SK-N-SH treated with all-trans-retinoic acid at 6 μM for 48 hours (cell line): Measurements from ENCODE around the gene PAFAH1B1.
"Not testable (repeated sequence)": the region's sequence is repeated elsewhere in the genome, so short reads cannot be mapped to it uniquely, and the experiment has no call there.

ENCODE experiments used
- ATAC-seq: fragments of 200-7000 bp; cut with Tn5 transposase; 3 replicates; pipeline ENCODE4 v1.9.1; 2020; ENCODE audit warnings: mild to moderate bottlenecking, moderate library complexity
- ARNTL ChIP-seq: fragments of 450-650 bp; formaldehyde crosslinking; IDR thresholded peaks from 2 replicates; pipeline ENCODE4 v1.5.0; 2020; ENCODE audit warnings: low read depth, mild to moderate bottlenecking, moderate library complexity, borderline replicate concordance
- CSDC2 ChIP-seq: fragments of 250-450 bp; sonication (Bioruptor Pico); IDR thresholded peaks from 2 replicates; pipeline ENCODE4 v1.5.0; 2020; ENCODE audit warnings: mild to moderate bottlenecking, moderate library complexity
- ESRRG ChIP-seq: fragments of 250-450 bp; sonication (Bioruptor Pico); IDR thresholded peaks from 2 replicates; pipeline ENCODE4 v1.6.1; 2021; ENCODE audit warnings: mild to moderate bottlenecking
- GLIS3 ChIP-seq: fragments of 250-450 bp; sonication (Bioruptor Pico); IDR thresholded peaks from 2 replicates; pipeline ENCODE4 v1.5.0; 2020; ENCODE audit warnings: mild to moderate bottlenecking, moderate library complexity
- ISL1 ChIP-seq: fragments of 250-450 bp; sonication (Bioruptor Pico); IDR thresholded peaks from 2 replicates; pipeline ENCODE4 v2.1.2; 2022; ENCODE audit warnings: mild to moderate bottlenecking, moderate library complexity
- OSR1 ChIP-seq: fragments of 250-450 bp; sonication (Bioruptor Pico); IDR thresholded peaks from 2 replicates; pipeline ENCODE4 v1.8.0; 2022; ENCODE audit warnings: moderate library complexity, mild to moderate bottlenecking, inconsistent platforms
- PPARA ChIP-seq: fragments of 250-450 bp; sonication (Bioruptor Pico); IDR thresholded peaks from 2 replicates; pipeline ENCODE4 v1.5.0; 2020; ENCODE audit warnings: mild to moderate bottlenecking, borderline replicate concordance
- RARB ChIP-seq: fragments of 250-450 bp; sonication (Bioruptor Pico); IDR thresholded peaks from 2 replicates; pipeline ENCODE4 v1.8.0; 2021; ENCODE audit warnings: mild to moderate bottlenecking, moderate library complexity
- SNAI2 ChIP-seq: fragments of 250-450 bp; sonication (Bioruptor Pico); IDR thresholded peaks from 2 replicates; pipeline ENCODE4 v1.5.0; 2020; ENCODE audit warnings: mild to moderate bottlenecking, moderate library complexity
- TCF4 ChIP-seq: fragments of 250-450 bp; sonication (Bioruptor Pico); IDR thresholded peaks from 2 replicates; pipeline ENCODE4 v1.8.0; 2021; ENCODE audit warnings: mild to moderate bottlenecking, moderate library complexity, borderline replicate concordance
- TOX ChIP-seq: fragments of 250-450 bp; sonication (Bioruptor Pico); IDR thresholded peaks from 2 replicates; pipeline ENCODE4 v1.8.0; 2021; ENCODE audit warnings: mild to moderate bottlenecking, moderate library complexity, borderline replicate concordance
- ZC3H10 ChIP-seq: fragments of 250-450 bp; sonication (Bioruptor Pico); IDR thresholded peaks from 2 replicates; pipeline ENCODE4 v1.5.1; 2021; ENCODE audit warnings: mild to moderate bottlenecking, moderate library complexity
- ZFP3 ChIP-seq: fragments of 250-450 bp; sonication (Bioruptor Pico); IDR thresholded peaks from 2 replicates; pipeline ENCODE4 v1.5.0; 2020; ENCODE audit warnings: mild to moderate bottlenecking, moderate library complexity
- ZFP30 ChIP-seq: fragments of 450-650 bp; formaldehyde crosslinking; IDR thresholded peaks from 2 replicates; pipeline ENCODE4 v1.5.0; 2022; ENCODE audit warnings: mild to moderate bottlenecking, moderate library complexity
- ZNF565 ChIP-seq: fragments of 450-650 bp; formaldehyde crosslinking; conservative IDR thresholded peaks from 2 replicates; pipeline ENCODE4 v1.5.0; 2020; ENCODE audit warnings: low read depth, mild to moderate bottlenecking, moderate library complexity
- ZNF70 ChIP-seq: fragments of 450-650 bp; formaldehyde crosslinking; IDR thresholded peaks from 2 replicates; pipeline ENCODE4 v1.5.0; 2020; ENCODE audit warnings: mild to moderate bottlenecking, moderate library complexity
- ZNF8 ChIP-seq: fragments of 450-650 bp; formaldehyde crosslinking; IDR thresholded peaks from 2 replicates; pipeline ENCODE4 v1.5.0; 2020; ENCODE audit warnings: mild to moderate bottlenecking, moderate library complexity
- TF ChIP-seq, protein P1 (sequence below): fragments of 250-450 bp; sonication (Bioruptor Pico); IDR thresholded peaks from 2 replicates; pipeline ENCODE4 v1.8.0; 2020; ENCODE audit warnings: mild to moderate bottlenecking, moderate library complexity, borderline replicate concordance
- TF ChIP-seq, protein P2 (sequence below): fragments of 250-450 bp; sonication (Bioruptor Pico); IDR thresholded peaks from 2 replicates; pipeline ENCODE4 v1.5.0; 2020; ENCODE audit warnings: mild to moderate bottlenecking, moderate library complexity
- TF ChIP-seq, protein P3 (sequence below): fragments of 250-450 bp; sonication (Bioruptor Pico); IDR thresholded peaks from 2 replicates; pipeline ENCODE4 v1.8.0; 2021; ENCODE audit warnings: low read depth, mild to moderate bottlenecking, moderate library complexity, borderline replicate concordance
- TF ChIP-seq, protein P4 (sequence below): fragments of 250-450 bp; sonication (Bioruptor Pico); IDR thresholded peaks from 2 replicates; pipeline ENCODE4 v1.5.1; 2021; ENCODE audit warnings: mild to moderate bottlenecking, moderate library complexity
- TF ChIP-seq, protein P5 (sequence below): fragments of 250-450 bp; sonication (Bioruptor Pico); IDR thresholded peaks from 2 replicates; pipeline ENCODE4 v1.5.1; 2020; ENCODE audit warnings: low read depth, mild to moderate bottlenecking, moderate library complexity

PAFAH1B1 gene

DNA sequence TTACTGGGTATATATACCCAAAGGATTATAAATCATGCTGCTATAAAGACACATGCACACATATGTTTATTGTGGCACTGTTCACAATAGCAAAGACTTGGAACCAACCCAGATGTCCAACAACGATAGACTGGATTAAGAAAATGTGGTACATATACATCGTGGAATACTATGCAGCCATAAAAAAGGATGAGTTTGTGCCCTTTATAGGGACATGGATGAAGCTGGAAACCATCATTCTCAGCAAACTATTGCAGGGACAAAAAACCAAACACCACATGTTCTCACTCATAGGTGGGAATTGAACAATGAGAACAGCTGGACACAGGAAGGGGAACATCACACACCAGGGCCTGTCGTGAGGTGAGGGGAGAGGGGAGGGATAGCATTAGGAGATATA is 59.5 kb downstream of the PAFAH1B1 start:
- ATAC-seq, result not testable (repeated sequence)
- peak; percentile 86 for TF ChIP-seq ZNF8 (CRISPR knock-in tag)

DNA sequence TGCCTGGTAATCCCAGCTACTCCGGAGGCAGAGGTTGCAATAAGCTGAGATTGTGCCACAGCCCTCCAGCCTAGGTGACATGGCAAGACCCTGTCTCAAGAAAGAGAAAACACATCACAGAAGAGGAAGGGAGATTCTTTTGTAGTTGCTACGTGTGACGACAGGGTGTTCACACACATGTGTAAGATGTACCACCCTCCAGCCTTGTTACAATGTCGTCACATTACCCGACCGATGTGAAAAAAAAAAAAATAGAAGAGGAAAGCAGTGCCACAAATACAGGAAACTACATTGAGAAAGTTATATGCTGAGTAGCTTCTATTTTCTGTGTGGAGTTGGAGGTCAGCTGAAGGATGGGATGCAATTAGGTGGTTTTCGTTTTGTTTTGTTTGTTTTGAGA is 62.1 kb downstream of the PAFAH1B1 start:
- no peak for TF ChIP-seq ZNF70
- TF ChIP-seq GLIS3 (CRISPR knock-in tag), result no peak
- TF ChIP-seq CSDC2 (CRISPR knock-in tag), result no peak
- TF ChIP-seq ZNF8 (CRISPR knock-in tag), result no peak
- no peak for TF ChIP-seq ZNF565 (CRISPR knock-in tag)
- TF ChIP-seq ARNTL, result no peak
- no peak for TF ChIP-seq ZC3H10 (CRISPR knock-in tag)
- no peak for TF ChIP-seq TOX
- TF ChIP-seq RARB (CRISPR knock-in tag), result no peak
- no peak for TF ChIP-seq PPARA (CRISPR knock-in tag)
- TF ChIP-seq, all 23 proteins: peak for 0
- no peak for ATAC-seq

DNA sequence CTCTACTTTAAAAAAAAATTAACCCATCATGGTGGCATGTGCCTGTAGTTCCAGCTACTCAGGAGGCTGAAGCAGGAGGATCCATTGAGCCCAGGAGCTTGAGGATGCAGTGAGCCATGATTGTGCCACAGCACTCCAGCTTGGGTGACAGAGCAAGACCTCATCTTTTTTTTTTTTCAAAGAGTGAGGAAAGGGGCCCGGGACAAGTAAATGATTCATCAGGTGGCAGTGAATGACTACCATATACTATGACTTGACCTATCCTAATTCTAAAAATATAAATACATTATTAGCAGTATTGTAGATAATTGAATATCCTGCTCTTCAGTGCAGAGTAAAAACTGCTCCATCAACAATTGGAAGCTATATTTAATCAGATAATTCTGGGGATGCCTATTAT is 62.8 kb downstream of the PAFAH1B1 start:
- no peak for ATAC-seq
- TF ChIP-seq ZFP3 (CRISPR knock-in tag) (no peak), ZNF8 (CRISPR knock-in tag) (no peak), RARB (CRISPR knock-in tag) (no peak), TCF4 (CRISPR knock-in tag) (no peak), TOX (no peak), OSR1 (CRISPR knock-in tag) (no peak), ZNF565 (CRISPR knock-in tag) (no peak), ESRRG (CRISPR knock-in tag) (no peak), ISL1 (CRISPR knock-in tag) (no peak), ZFP30 (CRISPR knock-in tag) (no peak), GLIS3 (CRISPR knock-in tag) (no peak), ZC3H10 (CRISPR knock-in tag) (no peak), SNAI2 (CRISPR knock-in tag) (no peak), PPARA (CRISPR knock-in tag) (no peak), ZNF70 (no peak)
- TF ChIP-seq, protein P1, sequence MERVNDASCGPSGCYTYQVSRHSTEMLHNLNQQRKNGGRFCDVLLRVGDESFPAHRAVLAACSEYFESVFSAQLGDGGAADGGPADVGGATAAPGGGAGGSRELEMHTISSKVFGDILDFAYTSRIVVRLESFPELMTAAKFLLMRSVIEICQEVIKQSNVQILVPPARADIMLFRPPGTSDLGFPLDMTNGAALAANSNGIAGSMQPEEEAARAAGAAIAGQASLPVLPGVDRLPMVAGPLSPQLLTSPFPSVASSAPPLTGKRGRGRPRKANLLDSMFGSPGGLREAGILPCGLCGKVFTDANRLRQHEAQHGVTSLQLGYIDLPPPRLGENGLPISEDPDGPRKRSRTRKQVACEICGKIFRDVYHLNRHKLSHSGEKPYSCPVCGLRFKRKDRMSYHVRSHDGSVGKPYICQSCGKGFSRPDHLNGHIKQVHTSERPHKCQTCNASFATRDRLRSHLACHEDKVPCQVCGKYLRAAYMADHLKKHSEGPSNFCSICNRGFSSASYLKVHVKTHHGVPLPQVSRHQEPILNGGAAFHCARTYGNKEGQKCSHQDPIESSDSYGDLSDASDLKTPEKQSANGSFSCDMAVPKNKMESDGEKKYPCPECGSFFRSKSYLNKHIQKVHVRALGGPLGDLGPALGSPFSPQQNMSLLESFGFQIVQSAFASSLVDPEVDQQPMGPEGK (CRISPR knock-in tag), result no peak
- TF ChIP-seq, protein P2, sequence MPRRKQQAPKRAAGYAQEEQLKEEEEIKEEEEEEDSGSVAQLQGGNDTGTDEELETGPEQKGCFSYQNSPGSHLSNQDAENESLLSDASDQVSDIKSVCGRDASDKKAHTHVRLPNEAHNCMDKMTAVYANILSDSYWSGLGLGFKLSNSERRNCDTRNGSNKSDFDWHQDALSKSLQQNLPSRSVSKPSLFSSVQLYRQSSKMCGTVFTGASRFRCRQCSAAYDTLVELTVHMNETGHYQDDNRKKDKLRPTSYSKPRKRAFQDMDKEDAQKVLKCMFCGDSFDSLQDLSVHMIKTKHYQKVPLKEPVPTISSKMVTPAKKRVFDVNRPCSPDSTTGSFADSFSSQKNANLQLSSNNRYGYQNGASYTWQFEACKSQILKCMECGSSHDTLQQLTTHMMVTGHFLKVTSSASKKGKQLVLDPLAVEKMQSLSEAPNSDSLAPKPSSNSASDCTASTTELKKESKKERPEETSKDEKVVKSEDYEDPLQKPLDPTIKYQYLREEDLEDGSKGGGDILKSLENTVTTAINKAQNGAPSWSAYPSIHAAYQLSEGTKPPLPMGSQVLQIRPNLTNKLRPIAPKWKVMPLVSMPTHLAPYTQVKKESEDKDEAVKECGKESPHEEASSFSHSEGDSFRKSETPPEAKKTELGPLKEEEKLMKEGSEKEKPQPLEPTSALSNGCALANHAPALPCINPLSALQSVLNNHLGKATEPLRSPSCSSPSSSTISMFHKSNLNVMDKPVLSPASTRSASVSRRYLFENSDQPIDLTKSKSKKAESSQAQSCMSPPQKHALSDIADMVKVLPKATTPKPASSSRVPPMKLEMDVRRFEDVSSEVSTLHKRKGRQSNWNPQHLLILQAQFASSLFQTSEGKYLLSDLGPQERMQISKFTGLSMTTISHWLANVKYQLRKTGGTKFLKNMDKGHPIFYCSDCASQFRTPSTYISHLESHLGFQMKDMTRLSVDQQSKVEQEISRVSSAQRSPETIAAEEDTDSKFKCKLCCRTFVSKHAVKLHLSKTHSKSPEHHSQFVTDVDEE, result no peak
- TF ChIP-seq, protein P3, sequence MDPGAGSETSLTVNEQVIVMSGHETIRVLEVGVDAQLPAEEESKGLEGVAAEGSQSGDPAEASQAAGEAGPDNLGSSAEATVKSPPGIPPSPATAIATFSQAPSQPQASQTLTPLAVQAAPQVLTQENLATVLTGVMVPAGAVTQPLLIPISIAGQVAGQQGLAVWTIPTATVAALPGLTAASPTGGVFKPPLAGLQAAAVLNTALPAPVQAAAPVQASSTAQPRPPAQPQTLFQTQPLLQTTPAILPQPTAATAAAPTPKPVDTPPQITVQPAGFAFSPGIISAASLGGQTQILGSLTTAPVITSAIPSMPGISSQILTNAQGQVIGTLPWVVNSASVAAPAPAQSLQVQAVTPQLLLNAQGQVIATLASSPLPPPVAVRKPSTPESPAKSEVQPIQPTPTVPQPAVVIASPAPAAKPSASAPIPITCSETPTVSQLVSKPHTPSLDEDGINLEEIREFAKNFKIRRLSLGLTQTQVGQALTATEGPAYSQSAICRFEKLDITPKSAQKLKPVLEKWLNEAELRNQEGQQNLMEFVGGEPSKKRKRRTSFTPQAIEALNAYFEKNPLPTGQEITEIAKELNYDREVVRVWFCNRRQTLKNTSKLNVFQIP (CRISPR knock-in tag), result no peak
- TF ChIP-seq, protein P4, sequence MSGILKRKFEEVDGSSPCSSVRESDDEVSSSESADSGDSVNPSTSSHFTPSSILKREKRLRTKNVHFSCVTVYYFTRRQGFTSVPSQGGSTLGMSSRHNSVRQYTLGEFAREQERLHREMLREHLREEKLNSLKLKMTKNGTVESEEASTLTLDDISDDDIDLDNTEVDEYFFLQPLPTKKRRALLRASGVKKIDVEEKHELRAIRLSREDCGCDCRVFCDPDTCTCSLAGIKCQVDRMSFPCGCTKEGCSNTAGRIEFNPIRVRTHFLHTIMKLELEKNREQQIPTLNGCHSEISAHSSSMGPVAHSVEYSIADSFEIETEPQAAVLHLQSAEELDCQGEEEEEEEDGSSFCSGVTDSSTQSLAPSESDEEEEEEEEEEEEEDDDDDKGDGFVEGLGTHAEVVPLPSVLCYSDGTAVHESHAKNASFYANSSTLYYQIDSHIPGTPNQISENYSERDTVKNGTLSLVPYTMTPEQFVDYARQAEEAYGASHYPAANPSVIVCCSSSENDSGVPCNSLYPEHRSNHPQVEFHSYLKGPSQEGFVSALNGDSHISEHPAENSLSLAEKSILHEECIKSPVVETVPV (CRISPR knock-in tag), result no peak
- TF ChIP-seq, protein P5, sequence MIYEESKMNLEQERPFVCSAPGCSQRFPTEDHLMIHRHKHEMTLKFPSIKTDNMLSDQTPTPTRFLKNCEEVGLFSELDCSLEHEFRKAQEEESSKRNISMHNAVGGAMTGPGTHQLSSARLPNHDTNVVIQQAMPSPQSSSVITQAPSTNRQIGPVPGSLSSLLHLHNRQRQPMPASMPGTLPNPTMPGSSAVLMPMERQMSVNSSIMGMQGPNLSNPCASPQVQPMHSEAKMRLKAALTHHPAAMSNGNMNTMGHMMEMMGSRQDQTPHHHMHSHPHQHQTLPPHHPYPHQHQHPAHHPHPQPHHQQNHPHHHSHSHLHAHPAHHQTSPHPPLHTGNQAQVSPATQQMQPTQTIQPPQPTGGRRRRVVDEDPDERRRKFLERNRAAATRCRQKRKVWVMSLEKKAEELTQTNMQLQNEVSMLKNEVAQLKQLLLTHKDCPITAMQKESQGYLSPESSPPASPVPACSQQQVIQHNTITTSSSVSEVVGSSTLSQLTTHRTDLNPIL (CRISPR knock-in tag), result no peak

DNA sequence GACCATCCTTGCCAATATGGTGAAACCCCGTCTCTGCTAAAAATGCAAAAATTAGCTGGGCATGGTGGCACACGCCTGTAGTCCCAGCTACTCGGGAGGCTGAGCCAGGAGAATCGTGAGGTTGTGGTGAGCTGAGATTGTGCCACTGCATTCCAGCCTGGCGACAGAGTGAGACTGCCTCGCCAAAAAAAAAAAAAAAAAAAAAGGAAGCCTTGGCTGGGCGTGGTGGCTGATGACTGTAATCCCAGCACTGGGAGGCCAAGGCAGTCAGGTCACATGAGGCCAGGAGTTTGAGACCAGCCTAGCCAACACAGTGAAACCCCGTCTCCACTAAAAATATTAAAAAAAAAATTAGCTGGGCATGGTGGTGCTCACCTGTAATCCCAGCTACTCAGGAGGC is 65.9 kb downstream of the PAFAH1B1 start:
- ATAC-seq, result peak; percentile 49
